Pancreas (tissue), 10 donors: ENCODE measurements around the gene PRKCZ. TPM values are rescaled to one million over a fixed set of nuclear protein-coding genes. Genes with fewer than 3 reads are reported as not detected.
A peak's percentile ranks its signal among the peaks of the same experiment; 100 is the strongest.

Experiments used
- ATAC-seq, 4 donors: fragments of 200-7000 bp; cut with Tn5 transposase; one replicate each; pipeline versions ENCODE4 v1.8.0 to v1.9.1; 2020; ENCODE audit warnings: mild to moderate bottlenecking in 4 of 4, moderate library complexity in 4 of 4
- DNase-seq, 6 donors: peaks; one replicate each; pipeline ENCODE4 v3.0.0-alpha.2; 2020
- FAIRE-seq: peaks from 2 replicates; lab custom pipeline; 2012; peaks lifted over from hg19 to GRCh38; lab: Jason Lieb, UNC
- H3K27ac ChIP-seq, 4 donors: fragments of 200-600 bp; sonication (generic); 1 replicate in 3 of 4; 2 replicates in 1 of 4; pipeline versions ENCODE4 v1.5.0 to v1.8.0; 2020
- H3K27me3 ChIP-seq, 4 donors: fragments of 200-600 bp; one replicate each; pipeline ENCODE4 v1.8.0; 2021
- H3K36me3 ChIP-seq, 3 donors: fragments of 200-600 bp; sonication (generic) in 1 of 3; one replicate each; pipeline versions ENCODE4 v1.5.0 to v1.8.0; 2020 to 2021
- H3K4me1 ChIP-seq, 3 donors: fragments of 200-600 bp; one replicate each; pipeline ENCODE4 v1.8.0; 2021
- H3K4me3 ChIP-seq, 4 donors: fragments of 200-600 bp; sonication (generic) in 2 of 4; one replicate each; pipeline versions ENCODE4 v1.5.0 to v1.8.0; 2020 to 2021
- H3K9me3 ChIP-seq, 4 donors: fragments of 200-600 bp; one replicate each; pipeline ENCODE4 v1.8.0; 2021
- WGBS, 2 donors: extraction: QIAGEN DNeasy Blood & Tissue Kit; methylation state at CpG; one replicate each; pipeline ENCODE4 v1.1.7; 2013; 5-methylcytosine and 5-hydroxymethylcytosine counted together
- intact Hi-C, 3 donors: fragments of 100-400 bp; cut with DNase I; formaldehyde crosslinking; loops; one replicate each; pipeline versions ENCODE4 v1.11.1 to v1.14.2; 2022
- polyA plus RNA-seq, 2 donors: library from polyadenylated mRNA; stranded (reverse); fragments of 200-250 nt; gene quantifications; one replicate each; pipeline ENCODE4 v1.2.3, GENCODE V29; 2013
- total RNA-seq, 6 donors: library from RNA; stranded (reverse); fragmentation: NEBNext Ultra II Directional in 4 of 6; extraction: Animal tissue kit (Norgen Biotek cat#: 25700) in 4 of 6; gene quantifications; one replicate each; pipeline versions ENCODE4 v1.2.1 to v1.2.4, GENCODE V29; 2021 to 2023
- TF ChIP-seq, protein P1 (sequence below), 4 donors: fragments of 200-600 bp; sonication (generic) in 3 of 4; IDR thresholded peaks; one replicate each; pipeline versions ENCODE4 v1.5.0 to v1.8.0; 2021; ENCODE audit warnings: antibody characterized with exemption in 4 of 4
- donor health status: healthy with polysubstance abuse.
- donor health status: DM: no; HTN: no; CAD: no; lungs with moderate emphysema.
- donor health status: DM: no; HTN: no; CAD: no.
- donor health status: control.
- donor health status: control.
- donor health status: Bipolar disorder and iron deficiency.
- donor health status: DM: yes; HTN: yes; CAD: no.
- donor health status: DM: no; HTN: no; CAD: no.
- donor health status: DM: no; HTN: no; CAD: no.
- donor health status: DM: yes; HTN: yes; CAD: no.

The PRKCZ gene
- total and polyA plus RNA-seq, 8 donors, result 9.8 to 27.4 (median 17.1) TPM

DNA sequence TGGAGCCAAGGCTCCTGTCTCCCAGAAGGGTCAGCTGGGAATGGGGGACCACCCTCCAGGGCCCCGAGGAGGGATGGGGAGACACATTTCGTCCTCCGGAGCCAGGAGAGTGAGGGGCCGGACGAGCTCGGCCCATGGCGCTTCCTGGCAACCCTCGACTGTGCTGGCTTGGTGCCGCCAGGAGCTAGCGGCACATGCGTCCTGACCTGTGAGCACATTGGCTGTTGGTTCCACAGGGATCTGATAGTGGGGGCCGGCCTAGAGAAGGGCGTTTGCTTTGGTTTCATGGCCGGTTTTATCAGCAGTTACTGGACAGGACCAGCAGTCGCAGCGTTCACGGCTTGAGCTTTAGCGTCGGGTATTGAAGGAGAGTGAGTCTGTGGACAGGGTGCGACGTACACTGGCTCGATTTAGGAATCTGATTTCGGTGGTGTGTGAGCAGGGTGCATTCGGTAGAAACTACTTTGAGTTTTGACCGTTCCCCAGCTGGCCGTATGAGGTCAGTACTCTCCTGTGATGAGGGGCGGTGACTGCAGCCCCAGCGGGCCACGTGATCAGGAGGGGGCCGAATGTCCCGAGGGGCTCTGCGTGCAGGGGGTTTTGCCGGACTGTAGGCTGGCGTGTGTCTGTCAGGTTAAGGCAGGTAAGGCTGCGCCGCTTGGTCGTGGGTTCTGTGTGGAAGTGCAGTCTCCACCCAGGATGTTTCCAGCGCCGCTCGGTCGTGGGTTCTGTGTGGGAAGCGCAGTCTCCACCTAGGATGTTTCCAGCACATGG, 125.7 kb downstream of the PRKCZ start:
- intact Hi-C loops, result no loop called here
- H3K27me3 ChIP-seq, result no peaks in the 10 kb centered on the region
- no peak overlapping the region for H3K27ac ChIP-seq
- ATAC-seq (no peak), FAIRE-seq (no peak), DNase-seq (peak in 1 of 6 donors; percentile 54)
- no peaks in the 10 kb centered on the region for H3K4me1 ChIP-seq
- TF ChIP-seq, protein P1, sequence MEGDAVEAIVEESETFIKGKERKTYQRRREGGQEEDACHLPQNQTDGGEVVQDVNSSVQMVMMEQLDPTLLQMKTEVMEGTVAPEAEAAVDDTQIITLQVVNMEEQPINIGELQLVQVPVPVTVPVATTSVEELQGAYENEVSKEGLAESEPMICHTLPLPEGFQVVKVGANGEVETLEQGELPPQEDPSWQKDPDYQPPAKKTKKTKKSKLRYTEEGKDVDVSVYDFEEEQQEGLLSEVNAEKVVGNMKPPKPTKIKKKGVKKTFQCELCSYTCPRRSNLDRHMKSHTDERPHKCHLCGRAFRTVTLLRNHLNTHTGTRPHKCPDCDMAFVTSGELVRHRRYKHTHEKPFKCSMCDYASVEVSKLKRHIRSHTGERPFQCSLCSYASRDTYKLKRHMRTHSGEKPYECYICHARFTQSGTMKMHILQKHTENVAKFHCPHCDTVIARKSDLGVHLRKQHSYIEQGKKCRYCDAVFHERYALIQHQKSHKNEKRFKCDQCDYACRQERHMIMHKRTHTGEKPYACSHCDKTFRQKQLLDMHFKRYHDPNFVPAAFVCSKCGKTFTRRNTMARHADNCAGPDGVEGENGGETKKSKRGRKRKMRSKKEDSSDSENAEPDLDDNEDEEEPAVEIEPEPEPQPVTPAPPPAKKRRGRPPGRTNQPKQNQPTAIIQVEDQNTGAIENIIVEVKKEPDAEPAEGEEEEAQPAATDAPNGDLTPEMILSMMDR (IDR thresholded peaks at IDR 0.05), result no peak
- WGBS, 2 donors, result 88 to 90% methylated on average over 42 of the region's 42 CpGs
- H3K9me3 ChIP-seq, result no peaks in the 10 kb centered on the region
- H3K4me3 ChIP-seq, result no peak overlapping the region
- no peaks in the 10 kb centered on the region for H3K36me3 ChIP-seq

DNA sequence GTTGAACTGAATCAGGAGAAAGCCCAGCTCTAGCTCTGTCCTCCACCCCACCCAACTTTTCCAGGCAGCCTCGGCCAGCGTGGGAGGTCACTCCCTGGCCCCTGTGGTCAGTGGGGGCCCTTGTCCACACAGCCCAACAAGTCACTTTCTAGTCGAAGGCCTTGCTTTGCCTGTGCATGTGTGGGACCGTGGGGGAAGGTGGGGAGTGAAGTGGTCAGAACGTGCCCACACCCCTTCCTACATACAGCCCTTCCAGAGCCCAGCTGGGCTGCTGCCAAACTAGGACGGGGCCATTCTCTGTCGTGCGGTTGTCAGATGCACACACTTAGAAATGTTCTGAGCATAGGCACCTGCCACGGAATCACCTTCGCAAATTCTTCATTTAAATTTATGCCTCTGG, 126.4 kb downstream of the PRKCZ start:
- intact Hi-C loops, result no loop called here
- Histone ChIP-seq H3K9me3 (no peaks in the 10 kb centered on the region), H3K27ac (no peak overlapping the region), H3K4me1 (no peaks in the 10 kb centered on the region), H3K4me3 (no peak overlapping the region), H3K36me3 (no peaks in the 10 kb centered on the region), H3K27me3 (no peaks in the 10 kb centered on the region)
- TF ChIP-seq, protein P1 (IDR thresholded peaks at IDR 0.05), result no peak
- ATAC-seq, result no peak
- 80 to 83% methylated on average over 10 of the region's 10 CpGs for WGBS, 2 donors
- no peak for DNase-seq
- no peak for FAIRE-seq

DNA sequence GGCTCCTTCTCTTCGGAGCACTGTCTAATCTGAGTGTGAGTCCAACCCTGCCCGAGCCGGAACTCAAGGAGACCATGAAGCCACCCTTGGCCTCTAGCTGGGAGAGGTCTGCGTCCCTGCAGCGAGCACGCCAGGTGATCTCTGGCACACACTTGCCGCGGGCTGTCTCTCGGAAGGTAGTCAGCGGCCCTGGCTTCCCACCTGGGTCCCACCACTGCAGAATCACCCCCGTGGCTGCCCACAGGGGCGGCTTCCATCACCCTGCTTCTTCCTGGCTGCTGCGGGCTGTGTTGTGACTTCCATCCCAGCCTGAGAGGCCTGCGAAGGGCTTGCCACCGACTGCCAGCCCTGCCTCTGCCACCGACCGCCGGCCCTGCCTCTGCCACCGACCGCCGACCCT, 127.3 kb downstream of the PRKCZ start:
- DNase-seq (no peak), ATAC-seq (no peak), FAIRE-seq (no peak)
- TF ChIP-seq, protein P1 (IDR thresholded peaks at IDR 0.05), result no peak
- Histone ChIP-seq H3K9me3 (no peaks in the 10 kb centered on the region), H3K4me1 (no peaks in the 10 kb centered on the region), H3K4me3 (no peak overlapping the region), H3K36me3 (no peaks in the 10 kb centered on the region), H3K27me3 (no peaks in the 10 kb centered on the region), H3K27ac (no peak overlapping the region)
- WGBS, 2 donors, result 94 to 96% methylated on average over 21 of the region's 21 CpGs
- intact Hi-C loops, result no loop called here

DNA sequence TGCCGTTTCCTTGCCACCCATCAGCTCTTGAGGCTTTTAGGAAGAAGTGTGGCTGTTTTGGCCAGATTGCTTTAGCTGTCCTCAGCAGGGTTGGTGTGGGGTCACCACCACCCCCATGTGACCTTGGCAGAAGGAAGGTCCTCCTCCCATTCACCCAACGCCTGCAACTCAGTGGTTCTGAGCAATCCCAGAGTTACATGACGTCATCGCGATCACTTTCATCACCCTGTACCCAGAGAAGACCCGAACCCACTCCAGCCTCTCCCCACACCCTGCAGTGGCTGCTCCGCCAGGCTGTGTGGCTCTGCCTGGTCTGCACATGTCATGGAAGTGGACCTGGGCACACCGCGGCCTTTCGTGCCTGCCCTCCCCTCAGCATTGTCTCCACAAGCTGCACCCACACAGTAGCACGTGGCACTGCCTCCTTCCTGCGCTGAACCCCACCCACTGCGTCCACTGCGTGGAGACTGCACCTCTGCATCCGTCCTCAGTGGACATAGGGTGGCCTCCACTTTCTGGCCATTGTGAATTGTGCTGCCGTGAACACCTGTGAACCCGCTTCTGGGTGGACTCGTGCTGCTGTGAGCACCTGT, 127.8 kb downstream of the PRKCZ start:
- no peaks in the 10 kb centered on the region for H3K27me3 ChIP-seq
- no peak for ATAC-seq
- H3K4me1 ChIP-seq, result no peaks in the 10 kb centered on the region
- H3K4me3 ChIP-seq, result no peak overlapping the region
- no peaks in the 10 kb centered on the region for H3K9me3 ChIP-seq
- intact Hi-C loops, result no loop called here
- no peaks in the 10 kb centered on the region for H3K36me3 ChIP-seq
- H3K27ac ChIP-seq, result no peak overlapping the region
- TF ChIP-seq, protein P1 (IDR thresholded peaks at IDR 0.05), result no peak
- FAIRE-seq, result no peak
- DNase-seq, result no peak
- WGBS, 2 donors, result 89 to 93% methylated on average over 18 of the region's 18 CpGs

DNA sequence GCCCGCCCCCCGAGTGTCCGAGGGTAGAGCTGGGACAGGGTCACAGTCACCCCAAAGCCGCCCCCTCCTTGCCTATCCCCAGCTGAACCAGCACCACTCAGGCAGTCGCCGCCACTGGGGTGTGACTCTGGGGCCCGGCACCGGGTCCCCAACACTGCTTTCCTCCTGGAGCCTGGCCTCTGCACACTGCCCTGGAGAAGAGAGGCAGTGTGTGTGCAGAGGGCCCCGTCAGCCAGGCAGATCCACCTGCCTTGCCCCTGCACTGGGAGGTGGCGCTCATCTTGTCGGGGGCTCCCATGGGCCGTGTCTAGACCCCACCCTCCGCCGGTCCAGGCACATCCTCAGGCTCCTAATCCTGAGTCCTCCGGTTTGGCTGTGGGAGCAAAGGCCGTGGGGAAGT, 128.7 kb downstream of the PRKCZ start:
- Histone ChIP-seq H3K27me3 (no peaks in the 10 kb centered on the region), H3K36me3 (no peaks in the 10 kb centered on the region), H3K4me3 (no peak overlapping the region), H3K27ac (no peak overlapping the region), H3K9me3 (no peaks in the 10 kb centered on the region), H3K4me1 (no peaks in the 10 kb centered on the region)
- no peak for DNase-seq
- intact Hi-C loops, result no loop called here
- WGBS, 2 donors, result 92 to 93% methylated on average over 14 to 16 of the region's 16 CpGs
- no peak for FAIRE-seq
- ATAC-seq, result no peak
- TF ChIP-seq, protein P1 (IDR thresholded peaks at IDR 0.05), result no peak
